AG04449 (cell line): Measurements from ENCODE around the gene ZNF524.

ENCODE experiments used
- CTCF ChIA-PET: fragments of 350-600 bp; formaldehyde crosslinking; extraction: SDS; loops from one replicate; lab custom pipeline; 2021; ENCODE audit warnings: antibody characterized with exemption; lab: Yijun Ruan, JAX
- POLR2A ChIA-PET: fragments of 400-600, 350-600 bp; formaldehyde crosslinking; extraction: SDS; loops from one replicate; lab custom pipeline; 2020; ENCODE audit warnings: antibody characterized with exemption, inconsistent platforms; lab: Yijun Ruan, JAX
- DNase-seq: peaks from one replicate; pipeline ENCODE4 v3.0.0-alpha.2; 2010; ENCODE audit warnings: low read depth, low spot score
- H3K4me3 ChIP-seq: 2 replicates; pipeline ENCODE4 v1.5.1; 2011; ENCODE audit warnings: low read depth, mild to moderate bottlenecking, control low read depth, low read length
- CTCF ChIP-seq: IDR thresholded peaks from one replicate; pipeline ENCODE4 v1.5.1; 2011; ENCODE audit warnings: mild to moderate bottlenecking, moderate library complexity, low read length, control low read depth, inconsistent platforms; ENCODE audit not compliant: insufficient read depth; ENCODE audit errors: missing control alignments

The ZNF524 gene

DNA sequence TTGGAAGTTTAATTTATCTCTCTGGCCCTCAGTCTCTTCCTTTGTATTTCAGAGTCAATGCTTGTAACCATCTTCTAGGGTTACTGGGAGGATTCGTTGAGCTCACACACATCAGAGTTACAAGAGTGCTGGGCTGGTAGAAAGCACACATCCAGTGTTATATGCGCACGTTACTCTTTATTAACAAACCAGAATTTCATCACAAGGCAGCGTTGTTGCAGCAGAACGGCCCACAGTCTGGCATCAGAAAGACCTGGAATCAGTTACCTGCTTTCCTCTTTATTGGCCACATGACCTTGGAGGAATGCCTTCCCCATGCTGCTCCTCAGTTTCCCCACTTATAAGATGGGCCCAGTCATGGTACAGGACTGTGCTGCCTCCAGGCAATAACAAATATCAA is 9.2 kb downstream of the ZNF524 start:
- ChIA-PET POLR2A (no interaction called here), CTCF (interaction anchor here (1.0 to 2.7 kb wide), 2 partner anchors 14 to 469 kb away, joined by 3 to 10 read pairs; partner anchors contain the start of gene ZNF784)
- no peak for TF ChIP-seq CTCF
- no peak overlapping the region for H3K4me3 ChIP-seq
- DNase-seq = no peak

DNA sequence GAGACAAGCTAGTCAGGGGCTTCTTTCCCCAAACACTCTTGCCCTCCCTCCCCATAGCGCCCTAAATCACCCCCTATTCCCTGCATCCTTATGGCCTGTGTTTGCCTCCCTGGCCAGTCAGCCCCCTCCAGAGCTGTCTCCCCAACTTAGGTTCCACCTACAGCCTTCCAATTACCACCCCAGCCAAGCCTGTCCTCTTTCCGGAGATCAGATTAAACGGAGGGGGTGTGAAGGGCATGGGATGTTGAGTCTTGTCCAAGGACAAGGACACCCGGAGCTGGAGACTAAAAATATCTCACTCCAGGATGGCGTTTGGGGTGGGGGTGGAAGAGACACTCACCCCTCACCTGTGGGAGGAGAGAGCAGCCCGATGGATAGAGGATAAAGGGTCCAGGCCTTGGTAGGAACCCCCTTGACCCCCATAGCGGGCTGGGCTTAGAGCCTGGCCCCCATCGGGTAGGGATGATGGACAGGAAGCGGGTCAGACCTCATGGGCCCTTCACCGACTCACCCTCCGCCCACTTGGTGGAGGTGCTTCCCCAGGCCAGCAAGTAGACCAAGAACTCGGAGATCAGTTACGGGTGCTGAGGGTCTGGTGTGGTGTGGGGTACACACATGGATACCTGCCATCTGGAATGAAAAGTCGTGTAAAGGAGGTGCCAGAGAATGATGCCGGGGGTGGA is 11.4 kb downstream of the ZNF524 start:
- POLR2A ChIA-PET = interaction anchor here (1.2 kb wide), 1 partner anchor 13 kb away, joined by 4 read pairs; the partner anchor contains the start of gene ZNF784
- CTCF ChIA-PET = interaction anchor here (2.1 to 2.7 kb wide), 3 partner anchors 12 to 107 kb away, joined by 10 to 13 read pairs (median 12); partner anchors contain the start of gene ZNF784
- no peak overlapping the region for H3K4me3 ChIP-seq
- DNase-seq = no peak
- no peak for TF ChIP-seq CTCF

DNA sequence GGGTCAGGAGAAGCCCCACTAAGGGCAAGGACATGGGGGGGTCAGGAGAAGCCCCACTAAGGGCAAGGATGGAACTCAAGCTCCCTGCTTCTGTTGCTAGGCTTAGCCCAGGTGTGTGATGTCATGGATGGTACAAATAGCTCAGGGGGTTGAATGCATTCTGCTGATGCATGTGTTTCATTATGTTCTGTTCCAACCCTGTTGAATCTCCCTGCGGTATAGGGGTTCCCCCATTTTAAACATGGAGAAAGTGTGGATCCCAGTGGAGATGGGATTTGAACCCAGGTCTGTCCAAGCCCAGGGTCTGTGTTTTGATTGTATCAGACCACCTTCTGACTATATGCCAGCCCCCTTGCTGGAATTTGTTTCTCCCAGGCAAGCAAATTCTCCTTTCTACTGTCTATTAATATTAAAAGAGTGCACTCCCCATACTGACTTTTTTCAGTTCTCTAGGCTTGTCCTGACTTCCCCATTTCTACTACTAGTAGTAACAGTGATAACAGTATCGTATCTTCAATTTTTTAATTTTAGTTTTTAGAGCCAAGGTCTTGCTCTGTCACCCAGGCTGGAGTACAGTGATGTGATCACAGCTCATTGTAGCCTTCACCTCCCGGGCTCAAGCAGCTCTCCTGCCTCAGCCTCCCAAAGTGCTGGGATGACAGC is 12.0 kb downstream of the ZNF524 start:
- ChIA-PET POLR2A (interaction anchor here (1.1 to 1.2 kb wide), 2 partner anchors 12 to 42 kb away, joined by 3 to 4 read pairs; partner anchors contain the start of gene ZNF784), CTCF (interaction anchor here (0.9 to 2.7 kb wide), 4 partner anchors 11 to 108 kb away, joined by 3 to 13 read pairs (median 11); partner anchors contain the start of gene ZNF784)
- no peak overlapping the region for H3K4me3 ChIP-seq
- TF ChIP-seq CTCF = no peak
- DNase-seq = no peak

- ChIA-PET POLR2A (no interaction called here), CTCF (interaction anchor here (0.6 kb wide), 1 partner anchor 9 kb away, joined by 4 read pairs; no protein-coding TSS in a partner anchor)
- DNase-seq = no peak
- TF ChIP-seq CTCF = no peak
- no peak overlapping the region for H3K4me3 ChIP-seq
These were observed 13.3 kb downstream of the ZNF524 start for GRCh38 chr19:55613396-55613795.

DNA sequence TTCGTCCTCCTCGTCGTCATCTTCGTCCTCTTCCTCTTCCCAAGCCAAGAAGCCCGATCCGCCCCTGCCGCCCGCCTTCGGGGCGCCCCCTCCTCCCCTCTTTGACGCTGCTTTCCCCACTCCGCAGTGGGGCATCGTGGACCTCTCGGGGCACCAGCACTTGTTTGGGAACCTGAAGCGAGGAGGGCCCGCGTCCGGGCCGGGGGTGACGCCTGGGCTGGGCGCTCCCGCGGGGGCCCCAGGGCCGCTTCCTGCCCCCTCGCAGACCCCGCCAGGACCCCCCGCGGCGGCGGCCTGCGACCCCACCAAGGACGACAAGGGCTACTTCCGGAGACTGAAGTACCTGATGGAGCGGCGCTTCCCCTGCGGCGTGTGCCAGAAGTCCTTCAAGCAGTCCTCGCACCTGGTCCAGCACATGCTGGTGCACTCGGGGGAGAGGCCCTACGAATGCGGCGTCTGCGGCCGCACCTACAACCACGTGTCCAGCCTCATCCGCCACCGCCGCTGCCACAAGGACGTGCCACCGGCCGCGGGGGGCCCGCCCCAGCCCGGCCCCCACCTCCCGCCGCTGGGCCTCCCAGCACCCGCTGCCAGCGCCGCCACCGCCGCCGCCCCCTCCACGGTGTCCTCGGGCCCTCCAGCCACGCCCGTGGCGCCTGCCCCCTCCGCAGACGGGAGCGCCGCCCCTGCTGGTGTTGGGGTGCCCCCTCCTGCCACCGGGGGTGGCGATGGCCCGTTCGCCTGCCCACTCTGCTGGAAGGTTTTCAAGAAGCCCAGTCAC is 14.0 kb downstream of the ZNF524 start:
- ChIA-PET CTCF (interaction anchor here (0.6 kb wide), 1 partner anchor 10 kb away, joined by 4 read pairs; no protein-coding TSS in a partner anchor), POLR2A (no interaction called here)
- no peak overlapping the region for H3K4me3 ChIP-seq
- no peak for DNase-seq
- TF ChIP-seq CTCF = no peak
